Loucy (cell line): Measurements from ENCODE around the gene FOXG1.

Source experiments
- EZH2phosphoT487 ChIP-seq: fragments of 200-600 bp; IDR thresholded peaks from 2 replicates; pipeline ENCODE4 v1.6.1; 2018; ENCODE audit warnings: antibody characterized with exemption, mild to moderate bottlenecking, moderate library complexity, borderline replicate concordance
- TF ChIP-seq, protein P1 (sequence below): fragments of 200-600 bp; sonication (generic); conservative IDR thresholded peaks from 2 replicates; pipeline ENCODE4 v1.5.1; 2014; ENCODE audit warnings: mild to moderate bottlenecking, antibody characterized with exemption, low read length

DNA sequence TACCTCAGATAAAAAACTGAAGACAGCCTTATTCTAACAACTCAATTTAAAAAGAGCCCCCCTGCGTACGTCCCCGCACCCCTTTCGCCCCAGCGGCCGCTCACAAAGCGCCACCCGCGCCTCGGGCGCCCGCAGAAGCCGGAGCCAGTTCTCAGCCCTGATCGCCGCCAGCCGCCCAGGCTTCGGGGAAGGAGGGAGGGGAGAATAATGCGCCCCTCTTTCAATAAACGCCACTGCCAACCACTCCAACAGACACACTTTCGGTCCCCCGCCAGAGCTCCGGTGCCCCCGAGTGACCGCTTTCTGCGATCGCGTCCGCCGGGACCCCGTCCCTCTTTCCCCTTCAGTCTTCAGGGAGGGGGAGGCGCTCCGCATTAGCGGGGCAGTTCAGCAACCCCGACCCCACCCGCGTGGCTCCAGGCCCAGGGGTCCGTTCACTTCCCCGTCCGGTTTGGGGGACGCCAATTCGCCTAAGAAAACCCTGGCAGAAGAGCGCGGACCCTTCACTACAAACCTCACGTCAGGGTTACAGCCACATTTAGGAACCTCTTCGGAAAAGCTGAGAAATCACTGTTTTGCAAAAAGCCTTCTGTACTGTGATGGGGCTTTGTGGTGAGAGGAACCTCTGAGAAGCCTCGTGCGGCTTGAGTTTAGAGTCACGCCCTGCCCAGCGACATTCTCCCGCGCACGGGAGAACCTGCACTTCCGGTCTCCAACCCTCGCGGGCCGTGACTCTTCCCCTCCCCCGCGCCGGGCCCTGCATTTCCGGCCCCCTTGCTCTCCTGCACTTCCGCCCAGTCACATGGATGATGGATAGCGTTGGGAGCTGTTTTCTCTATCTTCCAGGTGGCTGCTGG lies 18.7 kb downstream of the FOXG1 start:
- TF ChIP-seq, protein P1, sequence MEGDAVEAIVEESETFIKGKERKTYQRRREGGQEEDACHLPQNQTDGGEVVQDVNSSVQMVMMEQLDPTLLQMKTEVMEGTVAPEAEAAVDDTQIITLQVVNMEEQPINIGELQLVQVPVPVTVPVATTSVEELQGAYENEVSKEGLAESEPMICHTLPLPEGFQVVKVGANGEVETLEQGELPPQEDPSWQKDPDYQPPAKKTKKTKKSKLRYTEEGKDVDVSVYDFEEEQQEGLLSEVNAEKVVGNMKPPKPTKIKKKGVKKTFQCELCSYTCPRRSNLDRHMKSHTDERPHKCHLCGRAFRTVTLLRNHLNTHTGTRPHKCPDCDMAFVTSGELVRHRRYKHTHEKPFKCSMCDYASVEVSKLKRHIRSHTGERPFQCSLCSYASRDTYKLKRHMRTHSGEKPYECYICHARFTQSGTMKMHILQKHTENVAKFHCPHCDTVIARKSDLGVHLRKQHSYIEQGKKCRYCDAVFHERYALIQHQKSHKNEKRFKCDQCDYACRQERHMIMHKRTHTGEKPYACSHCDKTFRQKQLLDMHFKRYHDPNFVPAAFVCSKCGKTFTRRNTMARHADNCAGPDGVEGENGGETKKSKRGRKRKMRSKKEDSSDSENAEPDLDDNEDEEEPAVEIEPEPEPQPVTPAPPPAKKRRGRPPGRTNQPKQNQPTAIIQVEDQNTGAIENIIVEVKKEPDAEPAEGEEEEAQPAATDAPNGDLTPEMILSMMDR = no peak
- TF ChIP-seq EZH2phosphoT487 = no peak
